B cell (primary cell): Measurements from ENCODE around the gene ATAT1. TPM values are rescaled to one million over a fixed set of nuclear protein-coding genes. Genes with fewer than 3 reads are reported as not detected.

ENCODE experiments used
- ATAC-seq: fragments of 200-7000 bp; cut with Tn5 transposase; one replicate; pipeline ENCODE4 v1.10.0; 2021; ENCODE audit warnings: low read depth, mild to moderate bottlenecking, moderate number of reproducible peaks, moderate library complexity
- CTCF ChIA-PET: fragments of 350-600 bp; sonication (Branson Sonifier 250); formaldehyde crosslinking; loops from one replicate; lab custom pipeline; 2021; ENCODE audit warnings: antibody characterized with exemption, inconsistent platforms; lab: Charles Lee
- POLR2A ChIA-PET: fragments of 350-600 bp; sonication (Branson Sonifier 250); formaldehyde crosslinking; loops from one replicate; lab custom pipeline; 2021; ENCODE audit warnings: antibody characterized with exemption; lab: Charles Lee
- DNase-seq: peaks from one replicate; pipeline ENCODE4 v3.0.0; 2013
- H2AFZ ChIP-seq: 2 replicates; pipeline ENCODE4 v1.6.1; 2012; ENCODE audit warnings: mild to moderate bottlenecking, low read depth, low read length; ENCODE audit not compliant: insufficient read depth, poor library complexity, severe bottlenecking
- H3K27ac ChIP-seq, 2 donors: 1 replicate in 1 of 2; 2 replicates in 1 of 2; pipeline ENCODE4 v1.5.1; 2012 to 2013; ENCODE audit warnings: low read length in 2 of 2, mild to moderate bottlenecking in 2 of 2, moderate library complexity in 1 of 2
- H3K27me3 ChIP-seq, 4 experiments: fragments of 200-600 bp in 1 of 4; sonication (generic) in 1 of 4; replicated peaks in 1 of 4; 1 replicate in 2 of 4; 2 replicates in 2 of 4; pipeline versions ENCODE4 v1.6.1 to v1.7.0; 2013 to 2016; ENCODE audit warnings: low read length in 3 of 4, mild to moderate bottlenecking in 2 of 4, mixed read lengths in 1 of 4, moderate library complexity in 1 of 4; ENCODE audit not compliant: insufficient read depth in 4 of 4, control insufficient read depth in 3 of 4; ENCODE audit errors: control extremely low read depth in 1 of 4
- H3K36me3 ChIP-seq, 2 experiments: replicated peaks in 1 of 2; 1 replicate in 1 of 2; 2 replicates in 1 of 2; pipeline versions ENCODE4 v1.6.1 to v1.7.1; 2013; ENCODE audit warnings: low read length in 1 of 2; ENCODE audit not compliant: insufficient read depth in 2 of 2, control insufficient read depth in 1 of 2; ENCODE audit errors: control extremely low read depth in 1 of 2, extremely low read depth in 1 of 2
- H3K4me1 ChIP-seq, 2 donors: fragments of 200-600 bp in 1 of 2; sonication (generic) in 1 of 2; 1 replicate in 1 of 2; 2 replicates in 1 of 2; pipeline versions ENCODE4 v1.5.1 to v1.6.1; 2013 to 2017; ENCODE audit warnings: low read length in 2 of 2; ENCODE audit not compliant: control insufficient read depth in 2 of 2, insufficient read depth in 2 of 2
- H3K4me2 ChIP-seq: replicated peaks from 2 replicates; pipeline ENCODE3; 2012; ENCODE audit warnings: mild to moderate bottlenecking, low read depth, low read length; ENCODE audit not compliant: poor library complexity, severe bottlenecking
- H3K4me3 ChIP-seq, 5 experiments: fragments of 200-600 bp in 1 of 5; sonication (generic) in 1 of 5; 1 replicate in 3 of 5; 2 replicates in 2 of 5; pipeline versions ENCODE4 v1.5.1 to v1.7.0; 2011 to 2016; ENCODE audit warnings: low read length in 4 of 5, mild to moderate bottlenecking in 4 of 5, low read depth in 2 of 5, control low read depth in 1 of 5, moderate library complexity in 1 of 5; ENCODE audit not compliant: insufficient read depth in 1 of 5; ENCODE audit errors: control extremely low read depth in 1 of 5, extremely low read depth in 1 of 5
- H3K79me2 ChIP-seq: fragments of 200-600 bp; sonication (generic); one replicate; pipeline ENCODE4 v1.6.0; 2016; ENCODE audit warnings: low read length; ENCODE audit not compliant: control insufficient read depth, insufficient read depth
- H3K9ac ChIP-seq: fragments of 200-600 bp; sonication (generic); 2 replicates; pipeline ENCODE4 v1.6.1; 2017; ENCODE audit warnings: mild to moderate bottlenecking, low read length, moderate library complexity
- H3K9me3 ChIP-seq, 3 donors: one replicate each; pipeline versions ENCODE4 v1.6.1 to v1.7.1; 2013; ENCODE audit warnings: low read length in 2 of 3; ENCODE audit not compliant: control insufficient read depth in 2 of 3, insufficient read depth in 1 of 3; ENCODE audit errors: control extremely low read depth in 1 of 3
- H4K20me1 ChIP-seq: 2 replicates; pipeline ENCODE4 v1.6.0; 2012; ENCODE audit warnings: mild to moderate bottlenecking, low read length; ENCODE audit not compliant: insufficient read depth, control insufficient read depth, poor library complexity, severe bottlenecking
- H3K27ac Mint-ChIP-seq: one replicate; pipeline ENCODE4 v1.8.0; 2021; ENCODE audit warnings: mixed read lengths
- H3K27me3 Mint-ChIP-seq: one replicate; pipeline ENCODE4 v1.8.0; 2021; ENCODE audit warnings: mixed read lengths
- H3K4me1 Mint-ChIP-seq: one replicate; pipeline ENCODE4 v1.8.0; 2021; ENCODE audit warnings: mixed read lengths
- H3K4me3 Mint-ChIP-seq: one replicate; pipeline ENCODE4 v1.8.0; 2021; ENCODE audit warnings: mixed read lengths
- H3K9me3 Mint-ChIP-seq: one replicate; pipeline ENCODE4 v1.8.0; 2022; ENCODE audit warnings: mixed read lengths; ENCODE audit not compliant: insufficient read depth
- EZH2 ChIP-seq: IDR thresholded peaks from 2 replicates; pipeline ENCODE4 v1.6.1; 2012; ENCODE audit warnings: borderline replicate concordance, low read depth, mild to moderate bottlenecking, moderate library complexity, low read length; ENCODE audit not compliant: insufficient read depth, poor library complexity, severe bottlenecking
- WGBS: methylation state at CpG from one replicate; pipeline ENCODE4 v1.1.5; 2013; ENCODE audit warnings: missing lambda C conversion rate; ENCODE audit not compliant: insufficient coverage; 5-methylcytosine and 5-hydroxymethylcytosine counted together
- intact Hi-C: fragments of 100-400 bp; cut with micrococcal nuclease; formaldehyde crosslinking; loops from one replicate; pipeline ENCODE4 v1.10.0; 2022
- polyA plus RNA-seq: library from polyadenylated mRNA; depleted of rRNA; stranded (reverse); fragments of >200 nt; gene quantifications from 2 replicates; pipeline ENCODE4 v1.2.3, GENCODE V29; 2012
- total RNA-seq, 2 donors: library from RNA; stranded (reverse); fragments of 120-200 nt in 1 of 2; gene quantifications; 1 replicate in 1 of 2; 2 replicates in 1 of 2; pipeline versions ENCODE4 v1.2.3 to v1.2.4, GENCODE V29; 2013 to 2022
- TF ChIP-seq, protein P1 (sequence below): fragments of 200-600 bp; IDR thresholded peaks from one replicate; pipeline ENCODE4 v1.8.0; 2022; ENCODE audit warnings: antibody characterized with exemption, mild to moderate bottlenecking

The ATAT1 gene
- total and polyA plus RNA-seq, 2 donors (not counting 1 experiment from before 2014, with no cell fraction given): 15.7 to 21.5 TPM

DNA sequence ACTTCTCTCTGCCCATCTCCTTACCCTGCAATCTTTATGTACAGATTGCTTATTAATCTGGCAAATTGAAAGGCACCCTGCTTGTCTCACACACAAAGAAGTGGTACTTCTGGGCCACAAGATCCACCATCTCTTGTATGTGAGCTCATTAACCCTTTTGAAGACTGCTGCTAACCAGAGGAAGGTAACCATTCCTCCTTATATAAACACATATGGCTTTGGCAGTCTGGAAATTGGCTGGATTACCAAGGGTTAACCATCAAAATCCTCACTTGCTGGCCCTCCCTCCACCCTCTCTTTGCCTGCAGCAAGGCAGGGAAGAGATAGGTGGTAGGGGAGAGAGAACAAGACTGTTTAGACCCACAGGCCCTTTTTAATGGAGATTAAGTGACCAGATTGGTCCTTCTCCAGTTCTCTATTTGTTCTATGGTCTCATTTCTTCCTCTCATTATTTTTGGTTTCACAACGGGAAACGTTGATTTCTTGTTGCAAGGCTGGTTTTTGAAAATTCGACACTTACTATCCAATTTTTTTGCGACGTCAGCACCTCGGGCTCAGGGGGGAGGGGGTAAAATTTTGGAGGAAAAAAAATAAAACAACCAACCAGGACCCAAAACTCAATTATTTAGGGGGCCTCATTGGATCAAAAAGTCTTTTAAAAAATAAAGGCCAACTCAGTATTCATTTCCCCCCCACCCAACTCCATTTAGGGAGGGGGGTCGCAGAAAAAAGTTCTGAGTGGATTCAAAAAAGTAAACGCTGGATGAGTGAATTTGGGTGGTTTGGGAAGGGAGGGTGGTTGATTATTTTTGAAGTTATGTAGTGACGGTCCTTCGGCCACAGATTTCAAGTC, 10.5 kb upstream of the ATAT1 start:
- peak overlapping the region; percentile 92 for H3K4me3 Mint-ChIP-seq
- Histone ChIP-seq H3K9ac (peak overlapping the region; percentile 100), H3K27me3 (no peaks in the 10 kb centered on the region), H3K4me2 (peak overlapping the region; percentile 82), H3K4me3 (peak overlapping the region; percentile 89 to 100 (median 98)), H4K20me1 (no peaks in the 10 kb centered on the region), H3K27ac (peak overlapping the region; percentile 99), H3K79me2 (peaks cover 71% of the 10 kb centered on the region), H3K4me1 (peaks cover 40 to 42% of the 10 kb centered on the region in 2 donors), H3K36me3 (peaks cover 4 to 32% of the 10 kb centered on the region in 2 experiments), H2AFZ (no peak overlapping the region), H3K9me3 (no peaks in the 10 kb centered on the region)
- H3K27me3 Mint-ChIP-seq: no peaks in the 10 kb centered on the region
- H3K4me1 Mint-ChIP-seq: peaks cover 46% of the 10 kb centered on the region
- peak overlapping the region; percentile 100 for H3K27ac Mint-ChIP-seq
- no peaks in the 10 kb centered on the region for H3K9me3 Mint-ChIP-seq
- intact Hi-C loops: loop anchor here (2.0 to 10.0 kb wide), 6 partner anchors 19 to 739 kb away; partner anchors contain the start of genes GTF2H4, HLA-B, TCF19 and TRIM39
- no peak for TF ChIP-seq EZH2
- TF ChIP-seq, protein P1, sequence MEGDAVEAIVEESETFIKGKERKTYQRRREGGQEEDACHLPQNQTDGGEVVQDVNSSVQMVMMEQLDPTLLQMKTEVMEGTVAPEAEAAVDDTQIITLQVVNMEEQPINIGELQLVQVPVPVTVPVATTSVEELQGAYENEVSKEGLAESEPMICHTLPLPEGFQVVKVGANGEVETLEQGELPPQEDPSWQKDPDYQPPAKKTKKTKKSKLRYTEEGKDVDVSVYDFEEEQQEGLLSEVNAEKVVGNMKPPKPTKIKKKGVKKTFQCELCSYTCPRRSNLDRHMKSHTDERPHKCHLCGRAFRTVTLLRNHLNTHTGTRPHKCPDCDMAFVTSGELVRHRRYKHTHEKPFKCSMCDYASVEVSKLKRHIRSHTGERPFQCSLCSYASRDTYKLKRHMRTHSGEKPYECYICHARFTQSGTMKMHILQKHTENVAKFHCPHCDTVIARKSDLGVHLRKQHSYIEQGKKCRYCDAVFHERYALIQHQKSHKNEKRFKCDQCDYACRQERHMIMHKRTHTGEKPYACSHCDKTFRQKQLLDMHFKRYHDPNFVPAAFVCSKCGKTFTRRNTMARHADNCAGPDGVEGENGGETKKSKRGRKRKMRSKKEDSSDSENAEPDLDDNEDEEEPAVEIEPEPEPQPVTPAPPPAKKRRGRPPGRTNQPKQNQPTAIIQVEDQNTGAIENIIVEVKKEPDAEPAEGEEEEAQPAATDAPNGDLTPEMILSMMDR: no peak
- ChIA-PET CTCF (interaction anchor here (0.5 to 4.8 kb wide), 8 partner anchors 18 to 134 kb away, joined by 3 to 41 read pairs (median 8); partner anchors contain the start of gene DHX16), POLR2A (interaction anchor here (0.5 to 4.0 kb wide), 19 partner anchors 9 to 1625 kb away, joined by 3 to 22 read pairs (median 5); partner anchors contain the start of genes ABCF1, C6orf136, DHX16 and GNL1)
- no peak for ATAC-seq
- WGBS: 0% methylated on average over 4 of the region's 10 CpGs
- peak; percentile 72 for DNase-seq
